H9 (cell line): ENCODE measurements around the gene TYK2. TPM values are rescaled to one million over a fixed set of nuclear protein-coding genes. Genes with fewer than 3 reads are reported as not detected.

ENCODE experiments used
- DNase-seq: peaks from one replicate; pipeline ENCODE4 v3.0.0-alpha.2; 2017
- H2AFZ ChIP-seq: one replicate; pipeline ENCODE4 v1.6.1; 2013; ENCODE audit warnings: mild to moderate bottlenecking, low read length, control low read depth, moderate library complexity
- H2AK5ac ChIP-seq: 2 replicates; pipeline ENCODE4 v1.6.1; 2013; ENCODE audit warnings: low read length, control low read depth, mixed read lengths; ENCODE audit not compliant: insufficient read length
- H2BK120ac ChIP-seq: one replicate; pipeline ENCODE4 v1.6.1; 2013; ENCODE audit warnings: low read depth, mild to moderate bottlenecking, low read length, control low read depth, inconsistent platforms; ENCODE audit not compliant: poor library complexity, severe bottlenecking
- H2BK12ac ChIP-seq: 2 replicates; pipeline ENCODE4 v1.6.1; 2013; ENCODE audit warnings: low read length, control low read depth, mixed read lengths, low read depth; ENCODE audit not compliant: insufficient read length
- H2BK15ac ChIP-seq: 2 replicates; pipeline ENCODE4 v1.6.1; 2013; ENCODE audit warnings: low read depth, low read length, control low read depth
- H2BK20ac ChIP-seq: one replicate; pipeline ENCODE4 v1.6.1; 2013; ENCODE audit warnings: low read depth, mild to moderate bottlenecking, low read length, control low read depth, inconsistent platforms; ENCODE audit not compliant: poor library complexity, severe bottlenecking
- H2BK5ac ChIP-seq: 2 replicates; pipeline ENCODE4 v1.6.1; 2013; ENCODE audit warnings: low read length, control low read depth, mixed read lengths; ENCODE audit not compliant: insufficient read length
- H3K14ac ChIP-seq: 2 replicates; pipeline ENCODE4 v1.6.1; 2013; ENCODE audit warnings: low read length, control low read depth; ENCODE audit not compliant: insufficient read depth
- H3K18ac ChIP-seq: 2 replicates; pipeline ENCODE4 v1.6.1; 2013; ENCODE audit warnings: low read depth, mild to moderate bottlenecking, mixed read lengths, low read length, control low read depth; ENCODE audit not compliant: insufficient read length
- H3K23ac ChIP-seq: 2 replicates; pipeline ENCODE4 v1.6.1; 2013; ENCODE audit warnings: low read length, control low read depth, mixed read lengths, low read depth; ENCODE audit not compliant: insufficient read length
- H3K23me2 ChIP-seq: 2 replicates; pipeline ENCODE4 v1.6.1; 2013; ENCODE audit warnings: low read depth, mild to moderate bottlenecking, mixed read lengths, low read length, control low read depth; ENCODE audit not compliant: insufficient read length, poor library complexity, severe bottlenecking
- H3K27ac ChIP-seq: 2 replicates; pipeline ENCODE4 v1.5.1; 2013; ENCODE audit warnings: low read length, control low read depth, mixed read lengths, low read depth; ENCODE audit not compliant: insufficient read length
- H3K27me3 ChIP-seq: 2 replicates; pipeline ENCODE4 v1.6.1; 2013; ENCODE audit warnings: low read length, control low read depth, inconsistent platforms; ENCODE audit not compliant: insufficient read depth
- H3K4ac ChIP-seq: 2 replicates; pipeline ENCODE4 v1.6.1; 2013; ENCODE audit warnings: low read depth, mild to moderate bottlenecking, control low read depth, inconsistent platforms, low read length, moderate library complexity
- H3K4me1 ChIP-seq: 2 replicates; pipeline ENCODE4 v1.6.1; 2013; ENCODE audit warnings: low read length, control low read depth, inconsistent platforms; ENCODE audit not compliant: insufficient read depth
- H3K4me2 ChIP-seq: 2 replicates; pipeline ENCODE4 v1.6.1; 2013; ENCODE audit warnings: low read length, control low read depth, mixed read lengths; ENCODE audit not compliant: insufficient read length, insufficient read depth
- H3K56ac ChIP-seq: 2 replicates; pipeline ENCODE4 v1.6.1; 2013; ENCODE audit warnings: low read depth, mild to moderate bottlenecking, mixed read lengths, low read length, control low read depth; ENCODE audit not compliant: insufficient read length
- H3K79me1 ChIP-seq: 2 replicates; pipeline ENCODE4 v1.6.1; 2013; ENCODE audit warnings: low read depth, mild to moderate bottlenecking, moderate library complexity, low read length, control low read depth, inconsistent platforms; ENCODE audit not compliant: insufficient read depth, poor library complexity, severe bottlenecking
- H3K79me2 ChIP-seq: 2 replicates; pipeline ENCODE4 v1.6.1; 2013; ENCODE audit warnings: low read length, control low read depth, inconsistent platforms; ENCODE audit not compliant: insufficient read depth
- H3K9ac ChIP-seq: 2 replicates; pipeline ENCODE4 v1.6.1; 2013; ENCODE audit warnings: low read length, control low read depth, mixed read lengths; ENCODE audit not compliant: insufficient read length; ENCODE audit errors: extremely low read depth
- H3K9me3 ChIP-seq: one replicate; pipeline ENCODE4 v1.6.1; 2013; ENCODE audit warnings: low read depth, low read length, inconsistent platforms; ENCODE audit not compliant: control insufficient read depth
- H3T11ph ChIP-seq: one replicate; pipeline ENCODE4 v1.6.1; 2013; ENCODE audit warnings: mild to moderate bottlenecking, low read length, control low read depth, inconsistent platforms
- H4K20me1 ChIP-seq: one replicate; pipeline ENCODE4 v1.6.1; 2013; ENCODE audit not compliant: control insufficient read depth, insufficient read length, insufficient read depth
- H4K5ac ChIP-seq: 2 replicates; pipeline ENCODE4 v1.6.1; 2013; ENCODE audit warnings: low read depth, mild to moderate bottlenecking, mixed read lengths, low read length, control low read depth; ENCODE audit not compliant: insufficient read length
- H4K8ac ChIP-seq: replicated peaks from 2 replicates; pipeline ENCODE4 v1.6.1; 2013; ENCODE audit warnings: low read length, control low read depth, mixed read lengths, low read depth; ENCODE audit not compliant: insufficient read length
- H4K91ac ChIP-seq: 2 replicates; pipeline ENCODE4 v1.6.1; 2013; ENCODE audit warnings: low read depth, mild to moderate bottlenecking, moderate library complexity, mixed read lengths, low read length, control low read depth; ENCODE audit not compliant: insufficient read length
- H3K27ac Mint-ChIP-seq, 3 experiments: 2 replicates in 2 of 3; 3 replicates in 1 of 3; pipeline ENCODE4 v1.8.0; 2020 to 2021; ENCODE audit warnings: mixed read lengths in 3 of 3, mild to moderate bottlenecking in 1 of 3, moderate library complexity in 1 of 3
- H3K27me3 Mint-ChIP-seq: 2 replicates; pipeline ENCODE4 v1.8.0; 2021; ENCODE audit warnings: low read depth, mild to moderate bottlenecking, moderate library complexity, mixed read lengths
- H3K36me3 Mint-ChIP-seq, 3 experiments: 2 replicates in 2 of 3; 3 replicates in 1 of 3; pipeline ENCODE4 v1.8.0; 2020 to 2021; ENCODE audit warnings: low read depth in 3 of 3, mixed read lengths in 3 of 3; ENCODE audit not compliant: insufficient read depth in 1 of 3
- H3K4me1 Mint-ChIP-seq, 2 experiments: 2 replicates each; pipeline ENCODE4 v1.8.0; 2020; ENCODE audit warnings: mixed read lengths in 2 of 2
- H3K4me3 Mint-ChIP-seq, 2 experiments: 2 replicates in 1 of 2; 3 replicates in 1 of 2; pipeline ENCODE4 v1.8.0; 2020 to 2021; ENCODE audit warnings: mild to moderate bottlenecking in 2 of 2, mixed read lengths in 2 of 2, moderate library complexity in 1 of 2
- H3K9me3 Mint-ChIP-seq, 2 experiments: 2 replicates in 1 of 2; 3 replicates in 1 of 2; pipeline ENCODE4 v1.8.0; 2020; ENCODE audit warnings: mild to moderate bottlenecking in 2 of 2, mixed read lengths in 2 of 2, moderate library complexity in 1 of 2
- WGBS: extraction: QIAGEN DNeasy Blood & Tissue Kit; methylation state at CpG from one replicate; pipeline ENCODE4 v1.1.7; 2013; ENCODE audit warnings: missing lambda C conversion rate, low lambda C conversion rate, mixed read lengths; ENCODE audit not compliant: insufficient read length; ENCODE audit errors: extremely low coverage; 5-methylcytosine and 5-hydroxymethylcytosine counted together
- total RNA-seq: library from RNA; stranded (reverse); gene quantifications from 2 replicates; pipeline ENCODE4 v1.2.1, GENCODE V29; 2021
- TF ChIP-seq, protein P1 (sequence below): fragments of 200-600 bp; sonication (generic); conservative IDR thresholded peaks from 3 replicates; pipeline ENCODE4 v1.8.0; 2021; ENCODE audit warnings: antibody characterized with exemption, mild to moderate bottlenecking

The TYK2 gene
- total RNA-seq, 1 experiment from 2014 or later: 61.4 TPM

DNA sequence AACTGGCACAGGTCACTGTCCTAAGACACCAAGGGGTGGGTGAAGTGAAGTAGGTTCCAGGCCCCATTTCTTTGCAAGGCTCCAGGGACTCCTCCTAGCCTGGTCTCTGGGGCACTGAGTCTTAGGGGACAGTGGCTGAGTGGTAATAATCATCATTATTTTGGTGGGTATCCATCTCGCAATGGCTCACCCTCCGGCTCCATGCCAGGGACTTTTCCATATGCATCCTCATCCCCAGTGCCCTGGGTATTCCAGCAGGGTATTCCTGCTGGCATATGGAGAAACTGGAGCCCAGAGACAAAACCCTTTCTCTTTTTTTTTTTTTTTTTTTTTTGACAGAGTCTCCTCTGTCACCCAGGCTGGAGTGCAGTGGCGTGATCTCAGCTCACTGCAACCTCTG, 42.5 kb upstream of the TYK2 start:
- Histone ChIP-seq H4K8ac (no peak overlapping the region), H4K91ac (no peak overlapping the region), H3T11ph (no peak overlapping the region), H3K4ac (no peak overlapping the region), H3K56ac (no peak overlapping the region), H3K4me2 (no peak overlapping the region), H3K79me2 (no peaks in the 10 kb centered on the region), H2AK5ac (no peak overlapping the region), H3K23ac (no peak overlapping the region), H3K9ac (no peak overlapping the region), H4K20me1 (no peaks in the 10 kb centered on the region), H3K4me1 (peaks cover 2% of the 10 kb centered on the region; the same call in 1 of the 2 replicates), H3K27me3 (peaks cover 58% of the 10 kb centered on the region), H2BK5ac (no peak overlapping the region), H3K23me2 (peaks cover 14% of the 10 kb centered on the region), H2BK20ac (no peak overlapping the region), H3K14ac (no peak overlapping the region), H3K79me1 (no peaks in the 10 kb centered on the region), H2AFZ (no peak overlapping the region), H3K18ac (no peak overlapping the region), H3K9me3 (no peaks in the 10 kb centered on the region), H2BK12ac (no peak overlapping the region), H2BK120ac (no peak overlapping the region), H2BK15ac (no peak overlapping the region), H3K27ac (no peak overlapping the region), H4K5ac (no peak overlapping the region)
- Mint-ChIP-seq H3K4me1 (peaks cover 26 to 30% of the 10 kb centered on the region in 2 experiments), H3K27ac (no peak overlapping the region), H3K9me3 (no peaks in the 10 kb centered on the region; a peak in 1 of 5 replicates), H3K36me3 (no peaks in the 10 kb centered on the region), H3K27me3 (peaks cover 94% of the 10 kb centered on the region), H3K4me3 (no peak overlapping the region)
- TF ChIP-seq, protein P1, sequence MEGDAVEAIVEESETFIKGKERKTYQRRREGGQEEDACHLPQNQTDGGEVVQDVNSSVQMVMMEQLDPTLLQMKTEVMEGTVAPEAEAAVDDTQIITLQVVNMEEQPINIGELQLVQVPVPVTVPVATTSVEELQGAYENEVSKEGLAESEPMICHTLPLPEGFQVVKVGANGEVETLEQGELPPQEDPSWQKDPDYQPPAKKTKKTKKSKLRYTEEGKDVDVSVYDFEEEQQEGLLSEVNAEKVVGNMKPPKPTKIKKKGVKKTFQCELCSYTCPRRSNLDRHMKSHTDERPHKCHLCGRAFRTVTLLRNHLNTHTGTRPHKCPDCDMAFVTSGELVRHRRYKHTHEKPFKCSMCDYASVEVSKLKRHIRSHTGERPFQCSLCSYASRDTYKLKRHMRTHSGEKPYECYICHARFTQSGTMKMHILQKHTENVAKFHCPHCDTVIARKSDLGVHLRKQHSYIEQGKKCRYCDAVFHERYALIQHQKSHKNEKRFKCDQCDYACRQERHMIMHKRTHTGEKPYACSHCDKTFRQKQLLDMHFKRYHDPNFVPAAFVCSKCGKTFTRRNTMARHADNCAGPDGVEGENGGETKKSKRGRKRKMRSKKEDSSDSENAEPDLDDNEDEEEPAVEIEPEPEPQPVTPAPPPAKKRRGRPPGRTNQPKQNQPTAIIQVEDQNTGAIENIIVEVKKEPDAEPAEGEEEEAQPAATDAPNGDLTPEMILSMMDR: no peak
- no peak for DNase-seq
- no CpG with 5 or more reads among the region's 3 CpGs for WGBS
